Dermis blood vessel endothelial cell (primary cell): ENCODE measurements around the gene ZCRB1. TPM values are rescaled to one million over a fixed set of nuclear protein-coding genes. Genes with fewer than 3 reads are reported as not detected.

ENCODE experiments used
- DNase-seq: peaks from one replicate; pipeline ENCODE4 v3.0.0; 2010
- total RNA-seq: library from RNA; depleted of rRNA; stranded (reverse); fragments of >200 nt; gene quantifications from 2 replicates; pipeline ENCODE4 v1.2.3, GENCODE V29; 2014

Gene ZCRB1
- total RNA-seq, 1 donor from 2014 or later: 22.1 TPM

DNA sequence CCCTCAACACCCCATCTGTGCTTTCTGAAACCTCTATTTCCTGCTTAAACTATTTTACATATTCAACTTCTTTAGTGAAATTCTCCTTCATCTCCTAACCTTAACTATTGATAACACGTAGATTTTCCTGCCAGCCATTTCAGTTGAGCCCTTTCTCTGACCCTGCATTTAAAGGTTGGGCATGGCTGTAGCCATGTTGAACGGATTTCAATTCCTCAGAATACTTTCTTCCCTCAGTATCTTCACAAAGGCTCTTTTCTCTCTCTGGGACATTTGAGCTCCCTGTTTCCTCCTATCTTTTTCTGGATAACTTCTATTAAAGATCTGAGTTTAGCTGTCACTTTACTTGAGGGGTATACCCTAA lies 1.3 kb upstream of the ZCRB1 start:
- DNase-seq: no peak

DNA sequence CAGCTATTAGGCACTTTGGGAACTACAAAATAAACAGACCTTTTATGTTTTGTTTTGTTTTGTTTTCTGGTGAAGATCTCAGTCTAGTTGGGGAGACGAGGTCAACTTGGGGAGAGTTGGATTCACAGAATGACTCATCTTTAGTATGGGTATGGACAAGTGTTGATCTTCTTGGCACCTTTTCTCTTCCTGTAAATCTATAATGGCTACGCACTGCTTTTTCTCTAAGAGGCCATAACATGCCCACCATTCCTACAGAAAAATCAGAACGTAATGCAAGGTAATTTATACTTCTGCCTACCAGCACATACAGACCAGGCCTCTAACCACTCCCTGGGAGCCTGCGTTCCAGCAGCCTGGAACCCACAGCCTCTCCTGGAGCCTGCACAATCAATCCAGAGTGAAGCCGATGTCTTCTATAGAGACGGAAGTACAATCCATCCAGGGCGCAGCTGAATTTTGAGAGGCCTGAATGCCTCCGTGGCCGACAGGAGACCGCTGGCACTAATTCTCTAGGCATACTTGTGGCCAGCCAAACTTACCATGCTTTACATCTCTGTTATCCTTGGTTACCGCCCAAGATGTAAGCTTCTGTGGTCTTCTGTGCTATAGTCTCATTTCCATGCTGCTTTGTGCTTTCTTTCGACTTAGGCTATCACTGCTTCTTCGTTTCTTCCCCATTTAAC lies 790 bp upstream of the ZCRB1 start:
- DNase-seq: peak; percentile 35

DNA sequence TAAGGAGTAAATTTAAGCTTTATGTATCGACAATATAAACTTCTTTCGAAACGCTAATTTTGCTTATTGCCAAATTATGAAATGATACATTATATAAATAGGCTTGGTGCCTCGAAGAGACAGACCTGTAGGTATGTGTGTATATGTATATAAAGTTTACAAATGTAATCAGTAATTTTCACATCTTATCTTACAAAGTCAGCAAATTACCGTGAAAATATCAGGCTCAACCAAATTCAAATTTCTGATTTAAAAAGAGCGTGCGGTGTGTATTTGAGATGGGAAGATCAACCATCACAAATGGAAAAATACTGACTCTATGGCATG lies 605 bp downstream of the ZCRB1 start:
- DNase-seq: no peak

DNA sequence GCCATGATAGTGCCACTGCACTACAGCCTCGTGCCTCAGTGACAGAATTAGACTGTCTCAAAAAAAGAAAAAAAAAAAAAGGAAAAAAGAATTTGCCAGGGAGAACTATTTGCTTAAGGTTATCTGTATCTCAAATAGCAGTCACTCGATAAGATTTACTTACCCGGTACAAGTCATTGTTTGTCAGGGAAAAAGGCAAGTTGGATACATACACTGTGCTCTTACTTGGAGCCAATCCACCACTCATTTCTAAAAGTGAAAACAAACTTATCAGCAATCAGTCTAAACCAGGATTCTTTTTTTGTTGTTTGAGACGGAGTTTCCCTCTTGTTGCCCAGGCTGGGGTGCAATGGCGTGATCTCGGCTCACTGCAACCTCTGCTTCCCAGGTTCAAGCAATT lies 2.0 kb downstream of the ZCRB1 start:
- no peak for DNase-seq

GRCh38 chr12:42322567-42322966 lies 3.3 kb downstream of the ZCRB1 start:
- no peak for DNase-seq

GRCh38 chr12:42320796-42321195 lies 5.1 kb downstream of the ZCRB1 start:
- no peak for DNase-seq

- DNase-seq: peak; percentile 39
Measured at GRCh38 chr12:42315108-42315507, 10.8 kb downstream of the ZCRB1 start.

DNA sequence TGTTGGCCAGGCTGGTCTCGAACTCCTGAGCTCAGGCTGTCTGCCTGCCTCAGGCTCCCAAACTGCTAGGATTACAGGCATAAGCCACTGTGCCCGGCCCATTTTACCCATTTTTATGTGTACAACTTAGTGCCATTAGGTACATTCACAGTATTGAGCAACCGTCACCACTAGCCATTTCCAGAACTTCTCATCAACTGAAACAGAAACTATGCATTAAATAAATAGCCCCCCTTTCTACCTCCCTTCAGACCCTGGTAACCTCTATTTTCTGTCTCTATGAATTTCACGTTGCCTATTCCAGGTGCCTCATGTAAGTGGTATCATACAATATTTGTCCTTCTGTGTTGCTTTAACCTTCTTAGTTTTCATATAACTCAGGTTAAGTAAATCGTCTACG lies 15.9 kb downstream of the ZCRB1 start:
- DNase-seq: no peak

DNA sequence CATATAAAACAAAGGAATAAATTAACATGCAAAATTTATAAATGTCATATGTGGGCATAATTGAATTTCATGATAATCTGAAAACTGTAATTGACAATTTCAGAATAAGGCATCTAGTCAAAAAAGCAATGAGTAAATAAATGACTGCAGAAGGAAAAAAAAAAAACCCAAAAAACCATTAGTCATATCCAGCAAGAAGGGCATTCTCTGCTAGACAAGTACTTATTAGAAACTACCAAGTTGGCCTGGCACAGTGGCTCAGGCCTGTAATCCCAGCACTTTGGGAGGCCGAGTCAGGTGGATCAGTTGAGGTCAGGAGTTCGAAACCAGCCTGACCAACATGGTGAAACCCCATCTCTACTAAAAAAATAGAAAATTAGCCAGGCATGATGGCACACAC lies 17.5 kb downstream of the ZCRB1 start:
- no peak for DNase-seq

- DNase-seq: no peak
Measured at GRCh38 chr12:42306297-42306696, 19.6 kb downstream of the ZCRB1 start.

DNA sequence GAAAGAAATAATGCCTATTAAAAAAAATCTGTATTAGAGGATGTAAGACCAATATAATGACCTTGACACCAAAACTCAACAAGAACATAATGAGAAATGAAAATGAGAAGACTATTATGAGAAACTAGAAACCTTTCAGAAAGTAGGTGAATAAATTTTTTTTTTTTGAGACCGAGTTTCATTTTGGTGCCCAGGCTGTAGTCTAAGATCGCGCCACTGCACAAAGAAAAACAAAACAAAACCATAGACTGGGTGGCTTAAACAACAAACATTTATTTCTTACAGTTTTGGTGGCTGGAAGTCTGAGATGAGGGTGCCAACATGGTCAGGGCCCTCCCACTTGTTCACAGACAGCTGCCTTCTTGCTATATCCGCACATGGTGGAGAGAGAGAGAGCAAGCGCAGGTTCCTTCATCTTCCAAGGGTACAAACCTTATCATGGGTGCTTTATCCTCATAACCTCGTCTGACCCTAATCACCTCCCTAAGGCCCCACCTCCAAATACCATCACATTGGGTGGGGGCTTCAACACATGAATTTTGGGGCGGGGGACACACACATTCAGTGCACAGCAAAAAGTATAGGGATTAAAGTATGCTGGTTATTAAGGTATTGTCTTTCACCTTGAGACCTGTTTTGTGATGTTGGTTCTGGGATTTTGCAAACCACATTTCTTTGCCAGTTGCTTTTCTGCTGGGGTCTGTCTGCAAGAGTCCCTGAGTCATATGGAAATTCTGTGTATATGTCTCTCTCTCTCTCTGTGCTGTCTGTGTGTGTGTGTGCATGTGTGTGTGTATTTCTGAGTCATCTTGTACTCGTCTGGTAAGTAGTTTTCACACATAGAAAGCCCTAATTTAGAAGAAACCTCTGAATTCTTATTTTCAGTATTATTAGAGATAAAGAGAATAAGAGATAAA lies 26.2 kb downstream of the ZCRB1 start:
- DNase-seq: no peak

- no peak for DNase-seq
Measured at GRCh38 chr12:42298887-42299286, 27.0 kb downstream of the ZCRB1 start.

- peak; percentile 47 for DNase-seq
Measured at GRCh38 chr12:42296503-42297109, 29.3 kb downstream of the ZCRB1 start.

DNA sequence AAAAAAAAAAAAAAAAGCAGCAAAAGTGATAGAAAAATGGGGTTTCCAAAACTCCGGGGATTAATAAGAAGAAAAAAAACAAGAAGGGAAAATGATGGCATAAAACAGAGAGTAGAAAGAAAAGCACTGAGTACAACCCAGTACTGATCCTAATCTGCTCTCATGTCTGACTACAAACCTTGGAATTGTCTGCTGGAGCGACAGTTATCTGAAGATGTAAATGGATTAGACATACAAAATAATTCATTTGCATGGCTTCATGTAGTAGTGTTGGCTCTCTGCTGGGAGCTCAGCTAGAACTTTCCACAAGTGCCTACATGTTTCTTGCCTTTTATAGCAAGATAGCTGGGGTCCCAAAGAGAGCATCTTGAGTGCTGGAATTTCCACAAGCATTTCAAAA lies 34.2 kb downstream of the ZCRB1 start:
- DNase-seq: no peak

GRCh38 chr12:42288544-42288943 lies 37.4 kb downstream of the ZCRB1 start:
- no peak for DNase-seq

DNA sequence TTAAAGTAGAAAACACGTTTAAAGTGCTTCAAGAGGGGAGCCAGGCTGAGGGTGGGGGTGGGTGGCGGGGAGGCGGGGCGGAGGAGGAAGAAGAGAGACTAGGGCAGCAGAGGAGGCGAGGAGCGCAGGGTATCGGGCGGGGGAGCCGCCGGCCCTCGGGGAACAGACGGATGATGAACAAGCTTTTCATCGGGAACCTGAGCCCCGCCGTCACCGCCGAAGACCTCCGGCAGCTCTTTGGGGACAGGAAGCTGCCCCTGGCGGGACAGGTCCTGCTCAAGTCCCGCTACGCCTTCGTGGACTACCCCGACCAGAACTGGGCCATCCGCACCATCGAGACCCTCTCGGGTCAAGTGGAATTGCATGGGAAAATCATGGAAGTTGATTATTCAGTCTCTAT lies 39.2 kb downstream of the ZCRB1 start:
- DNase-seq: no peak

- no peak for DNase-seq
Measured at GRCh38 chr12:42285431-42285830, 40.5 kb downstream of the ZCRB1 start.

- no peak for DNase-seq
Measured at GRCh38 chr12:42284876-42285275, 41.0 kb downstream of the ZCRB1 start.

DNA sequence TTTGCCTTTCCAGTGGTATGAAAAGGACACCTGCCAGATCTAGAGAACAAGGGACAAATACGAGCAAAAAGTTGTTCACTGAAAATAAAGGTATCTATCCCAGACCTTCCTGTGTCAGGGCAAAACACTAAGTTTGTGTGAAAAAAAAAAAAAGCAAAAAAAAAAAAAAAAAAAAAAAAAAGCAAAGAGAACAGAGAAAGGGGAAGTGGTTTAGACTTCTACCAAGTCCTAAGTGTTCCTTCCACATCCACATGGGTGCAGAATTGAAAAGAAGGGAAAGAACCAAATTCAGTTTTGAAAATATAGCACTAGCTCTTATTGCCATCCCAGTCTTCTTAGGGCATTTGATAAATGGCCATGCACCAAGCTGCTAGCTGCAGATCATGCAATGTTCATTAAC lies 41.7 kb downstream of the ZCRB1 start:
- DNase-seq: no peak

DNA sequence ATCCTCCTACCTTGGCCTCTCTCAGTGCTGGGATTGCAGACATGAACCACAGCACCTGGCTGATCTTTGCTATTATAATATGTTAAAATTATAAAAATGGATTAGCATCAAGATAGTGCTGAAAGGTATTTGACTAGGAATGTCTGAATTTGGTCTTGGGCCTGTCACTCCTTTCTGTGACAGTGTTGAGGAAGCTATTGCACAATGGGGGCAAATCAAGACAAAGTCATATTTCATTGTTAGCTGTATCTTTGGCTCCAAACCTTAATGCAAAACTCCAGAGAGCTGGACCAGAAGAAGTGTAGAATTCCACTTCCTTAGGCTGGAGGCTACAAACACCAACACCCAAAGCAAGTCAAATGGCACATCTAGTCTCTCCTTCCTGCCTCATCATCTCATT lies 42.2 kb downstream of the ZCRB1 start:
- DNase-seq: no peak

- no peak for DNase-seq
Measured at GRCh38 chr12:42282294-42282693, 43.6 kb downstream of the ZCRB1 start.

DNA sequence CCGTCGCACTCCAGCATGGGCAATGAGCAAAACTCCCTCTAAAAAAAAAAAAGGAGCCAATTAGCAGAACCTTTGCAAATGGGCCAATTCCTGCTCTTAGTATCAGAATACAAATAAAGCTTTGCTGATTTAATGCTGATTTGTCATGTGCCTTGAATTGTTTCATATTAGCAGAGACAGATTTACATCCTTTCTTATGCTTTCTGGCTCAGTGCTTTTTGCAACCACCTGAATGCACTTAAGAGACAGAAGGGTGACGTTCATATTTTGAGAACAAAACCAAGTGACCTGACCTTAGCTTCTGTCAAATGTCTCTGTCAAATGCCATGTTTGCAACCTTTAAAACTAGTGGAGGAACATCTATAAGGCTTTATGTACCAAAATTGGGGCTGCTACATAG lies 44.0 kb downstream of the ZCRB1 start:
- no peak for DNase-seq

GRCh38 chr12:42281278-42281677 lies 44.6 kb downstream of the ZCRB1 start:
- DNase-seq: no peak

DNA sequence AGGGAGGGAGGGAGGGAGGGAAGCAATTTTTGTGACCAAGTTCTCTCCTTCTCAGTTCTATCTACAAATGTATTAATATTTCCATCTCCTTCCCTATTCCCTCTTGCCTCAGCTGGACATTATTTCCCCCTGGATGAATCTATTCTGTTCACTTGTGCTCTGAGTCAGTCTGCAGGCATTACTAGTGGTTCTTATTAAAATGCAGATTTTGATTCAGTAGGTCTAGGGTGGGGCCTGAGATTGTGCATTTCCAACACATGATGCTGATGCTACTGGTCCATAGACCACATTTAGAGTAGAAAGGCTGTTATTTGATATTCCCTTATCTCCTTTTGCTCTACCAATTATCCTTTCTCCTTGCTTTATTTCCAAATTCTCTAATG lies 47.8 kb downstream of the ZCRB1 start:
- no peak for DNase-seq
